Esophagus muscularis mucosa (tissue), 3 donors: ENCODE measurements around the gene UGT1A4.

Source experiments
- POLR2A ChIP-seq: fragments of 450-650 bp; IDR thresholded peaks from one replicate; pipeline ENCODE4 v1.6.1; 2017; ENCODE audit warnings: antibody characterized with exemption, moderate library complexity, mild to moderate bottlenecking, low read depth
- TF ChIP-seq, protein P1 (sequence below), 3 experiments: fragments of 200-600 bp in 2 of 3; fragments of 450-650 bp in 1 of 3; sonication (generic) in 2 of 3; IDR thresholded peaks; one replicate each; pipeline ENCODE4 v1.5.1; 2017 to 2019; ENCODE audit warnings: antibody characterized with exemption in 3 of 3, mild to moderate bottlenecking in 2 of 3, moderate library complexity in 1 of 3

GRCh38 chr2:233689501-233689900 lies 29.0 kb upstream of the UGT1A4 start:
- no peak for TF ChIP-seq POLR2A
- TF ChIP-seq, protein P1, sequence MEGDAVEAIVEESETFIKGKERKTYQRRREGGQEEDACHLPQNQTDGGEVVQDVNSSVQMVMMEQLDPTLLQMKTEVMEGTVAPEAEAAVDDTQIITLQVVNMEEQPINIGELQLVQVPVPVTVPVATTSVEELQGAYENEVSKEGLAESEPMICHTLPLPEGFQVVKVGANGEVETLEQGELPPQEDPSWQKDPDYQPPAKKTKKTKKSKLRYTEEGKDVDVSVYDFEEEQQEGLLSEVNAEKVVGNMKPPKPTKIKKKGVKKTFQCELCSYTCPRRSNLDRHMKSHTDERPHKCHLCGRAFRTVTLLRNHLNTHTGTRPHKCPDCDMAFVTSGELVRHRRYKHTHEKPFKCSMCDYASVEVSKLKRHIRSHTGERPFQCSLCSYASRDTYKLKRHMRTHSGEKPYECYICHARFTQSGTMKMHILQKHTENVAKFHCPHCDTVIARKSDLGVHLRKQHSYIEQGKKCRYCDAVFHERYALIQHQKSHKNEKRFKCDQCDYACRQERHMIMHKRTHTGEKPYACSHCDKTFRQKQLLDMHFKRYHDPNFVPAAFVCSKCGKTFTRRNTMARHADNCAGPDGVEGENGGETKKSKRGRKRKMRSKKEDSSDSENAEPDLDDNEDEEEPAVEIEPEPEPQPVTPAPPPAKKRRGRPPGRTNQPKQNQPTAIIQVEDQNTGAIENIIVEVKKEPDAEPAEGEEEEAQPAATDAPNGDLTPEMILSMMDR (IDR thresholded peaks at IDR 0.05) = no peak
